Measurements from ENCODE around the gene DYNC2LI1. TPM values are rescaled to one million over a fixed set of nuclear protein-coding genes. Genes with fewer than 3 reads are reported as not detected.

DYNC2LI1 gene
- total RNA-seq, 1 donor from 2014 or later, result 29.7 TPM

DNA sequence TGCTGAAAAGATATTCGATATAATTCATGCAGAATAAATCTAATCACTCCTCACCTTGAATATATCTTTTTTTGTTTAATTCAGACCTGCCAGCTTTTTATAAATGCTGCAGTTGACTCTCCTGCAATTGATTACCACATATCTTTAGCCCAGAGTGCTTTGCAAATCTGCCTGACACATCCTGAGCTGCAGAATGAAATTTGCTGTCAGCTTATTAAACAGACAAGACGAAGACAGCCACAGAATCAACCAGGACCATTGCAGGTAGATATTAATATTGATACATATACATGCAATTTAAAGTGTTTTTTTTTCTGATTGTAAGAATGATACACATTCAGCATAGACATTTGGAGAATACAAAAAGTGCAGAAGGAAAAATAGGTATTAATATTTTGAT, 35.6 kb upstream of the DYNC2LI1 start:
- no peaks in the 10 kb centered on the region for H3K27me3 ChIP-seq
- DNase-seq (ENCODE audit: extremely low spot score in 2 of 2), result no peak
- no peaks in the 10 kb centered on the region for H3K4me1 ChIP-seq
- TF ChIP-seq POLR2A (IDR thresholded peaks at IDR 0.05), result no peak
- TF ChIP-seq POLR2AphosphoS5 (IDR thresholded peaks at IDR 0.05; ENCODE audit: insufficient read depth in 1 of 2, low read depth in 1 of 2), result no peak
- TF ChIP-seq CTCF (IDR thresholded peaks at IDR 0.05), result no peak
- no peak overlapping the region for H3K4me3 ChIP-seq
- intact Hi-C loops (cut with DNase I), result no loop called here
- H3K27ac ChIP-seq, result no peak overlapping the region
- H3K9me3 ChIP-seq, result no peaks in the 10 kb centered on the region
- peaks cover 0 to 7% of the 10 kb centered on the region in 2 donors for H3K36me3 ChIP-seq

DNA sequence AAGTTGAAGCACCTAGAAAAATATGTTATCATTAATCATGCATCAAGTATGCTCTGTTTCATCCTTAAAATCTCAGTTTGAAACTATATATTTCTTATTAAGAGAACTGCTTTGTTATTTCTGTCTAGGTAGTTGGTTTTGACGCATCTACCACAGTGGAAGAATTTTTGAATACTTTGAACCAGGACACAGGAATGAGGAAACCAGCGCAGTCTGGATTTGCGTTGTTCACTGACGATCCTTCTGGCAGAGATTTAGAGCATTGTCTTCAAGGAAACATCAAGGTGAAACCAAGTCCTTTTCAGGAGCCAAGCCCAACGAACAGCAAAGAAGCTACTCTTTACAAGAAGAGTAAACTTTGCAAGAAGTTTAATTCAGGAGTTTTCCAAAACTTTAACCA, 30.1 kb upstream of the DYNC2LI1 start:
- Histone ChIP-seq H3K27ac (no peak overlapping the region), H3K27me3 (no peaks in the 10 kb centered on the region), H3K9me3 (no peaks in the 10 kb centered on the region), H3K4me1 (no peaks in the 10 kb centered on the region), H3K36me3 (peaks cover 0 to 7% of the 10 kb centered on the region in 2 donors), H3K4me3 (no peak overlapping the region)
- TF ChIP-seq CTCF (IDR thresholded peaks at IDR 0.05) (no peak), POLR2AphosphoS5 (IDR thresholded peaks at IDR 0.05; ENCODE audit: insufficient read depth in 1 of 2, low read depth in 1 of 2) (no peak), POLR2A (IDR thresholded peaks at IDR 0.05) (no peak)
- no peak for DNase-seq (ENCODE audit: extremely low spot score in 2 of 2)
- intact Hi-C loops (cut with DNase I), result no loop called here

- intact Hi-C loops (cut with DNase I), result no loop called here
- Histone ChIP-seq H3K27ac (no peak overlapping the region), H3K4me1 (no peaks in the 10 kb centered on the region), H3K27me3 (no peaks in the 10 kb centered on the region), H3K4me3 (no peak overlapping the region), H3K36me3 (peaks cover 0 to 5% of the 10 kb centered on the region in 2 donors), H3K9me3 (no peaks in the 10 kb centered on the region)
- TF ChIP-seq CTCF (IDR thresholded peaks at IDR 0.05), result no peak
- TF ChIP-seq POLR2A (IDR thresholded peaks at IDR 0.05), result no peak
- no peak for TF ChIP-seq POLR2AphosphoS5 (IDR thresholded peaks at IDR 0.05; ENCODE audit: insufficient read depth in 1 of 2, low read depth in 1 of 2)
- no peak for DNase-seq (ENCODE audit: extremely low spot score in 2 of 2)
Observed at GRCh38 chr2:43745457-43745856, 28.4 kb upstream of the DYNC2LI1 start.

DNA sequence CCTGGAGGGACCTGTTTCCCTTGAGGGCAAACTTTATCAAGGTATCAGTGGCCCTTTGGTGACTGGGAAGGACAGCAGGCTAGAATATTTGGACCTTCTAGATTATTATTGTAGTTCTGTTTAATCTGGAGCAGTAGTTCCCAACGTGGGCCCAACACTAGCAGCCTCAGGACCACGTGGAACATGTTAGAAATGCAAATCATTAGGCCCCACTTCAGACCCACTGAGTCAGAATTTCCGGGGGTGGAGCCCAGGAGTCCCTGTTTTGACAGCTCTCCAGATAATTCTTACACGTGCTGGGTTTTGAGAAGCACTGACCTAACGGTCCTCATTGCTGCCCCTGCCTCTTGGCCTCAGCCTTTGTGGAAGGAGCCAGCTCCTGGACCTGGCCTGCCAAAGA, 25.5 kb upstream of the DYNC2LI1 start:
- H3K27ac ChIP-seq, result no peak overlapping the region
- no peaks in the 10 kb centered on the region for H3K27me3 ChIP-seq
- H3K9me3 ChIP-seq, result no peaks in the 10 kb centered on the region
- H3K4me3 ChIP-seq, result no peak overlapping the region
- TF ChIP-seq CTCF (IDR thresholded peaks at IDR 0.05) (no peak), POLR2A (IDR thresholded peaks at IDR 0.05) (no peak), POLR2AphosphoS5 (IDR thresholded peaks at IDR 0.05; ENCODE audit: insufficient read depth in 1 of 2, low read depth in 1 of 2) (no peak)
- intact Hi-C loops (cut with DNase I), result no loop called here
- H3K36me3 ChIP-seq, result no peaks in the 10 kb centered on the region
- no peaks in the 10 kb centered on the region for H3K4me1 ChIP-seq
- no peak for DNase-seq (ENCODE audit: extremely low spot score in 2 of 2)

- no peak for TF ChIP-seq POLR2AphosphoS5 (IDR thresholded peaks at IDR 0.05; ENCODE audit: insufficient read depth in 1 of 2, low read depth in 1 of 2)
- no peak for TF ChIP-seq POLR2A (IDR thresholded peaks at IDR 0.05)
- no peak for TF ChIP-seq CTCF (IDR thresholded peaks at IDR 0.05)
- Histone ChIP-seq H3K27ac (no peak overlapping the region), H3K4me3 (no peak overlapping the region), H3K36me3 (no peaks in the 10 kb centered on the region), H3K27me3 (no peaks in the 10 kb centered on the region), H3K4me1 (no peaks in the 10 kb centered on the region), H3K9me3 (no peaks in the 10 kb centered on the region)
- intact Hi-C loops (cut with DNase I), result no loop called here
- no peak for DNase-seq (ENCODE audit: extremely low spot score in 2 of 2)
Observed at GRCh38 chr2:43749583-43749982, 24.3 kb upstream of the DYNC2LI1 start.
